GM18951 (cell line): ENCODE data around the gene CUX1.

Experiments
- POLR2A ChIP-seq: IDR thresholded peaks from 4 replicates; pipeline ENCODE4 v1.6.1; 2011; ENCODE audit warnings: mild to moderate bottlenecking; ENCODE audit not compliant: insufficient read length, insufficient read depth; ENCODE audit errors: extremely low read depth
- in situ Hi-C: fragments of 300-500 bp; cut with MboI; formaldehyde crosslinking; loops from one replicate; pipeline ENCODE4 v1.12.0; 2022; ENCODE audit warnings: low sequenced_read_pairs, mixed read lengths, inconsistent platforms; ENCODE audit not compliant: unreplicated experiment

CUX1 gene

GRCh38 chr7:101968720-101969466 lies 151.5 kb downstream of the CUX1 start:
- in situ Hi-C loops = no loop called here
- TF ChIP-seq POLR2A = no peak

- in situ Hi-C loops = no loop called here
- no peak for TF ChIP-seq POLR2A
Observed at GRCh38 chr7:101969997-101970585, 152.7 kb downstream of the CUX1 start.

- in situ Hi-C loops = no loop called here
- TF ChIP-seq POLR2A = no peak
Observed at GRCh38 chr7:101970801-101971200, 153.4 kb downstream of the CUX1 start.

- in situ Hi-C loops = no loop called here
- TF ChIP-seq POLR2A = no peak
Observed at GRCh38 chr7:101971457-101971856, 154.0 kb downstream of the CUX1 start.

GRCh38 chr7:101972627-101973026 lies 155.2 kb downstream of the CUX1 start:
- in situ Hi-C loops = no loop called here
- no peak for TF ChIP-seq POLR2A

GRCh38 chr7:101973130-101973529 lies 155.7 kb downstream of the CUX1 start:
- TF ChIP-seq POLR2A = no peak
- in situ Hi-C loops = no loop called here

GRCh38 chr7:101974393-101974792 lies 157.0 kb downstream of the CUX1 start:
- no peak for TF ChIP-seq POLR2A
- in situ Hi-C loops = no loop called here

GRCh38 chr7:101975046-101975445 lies 157.6 kb downstream of the CUX1 start:
- in situ Hi-C loops = no loop called here
- TF ChIP-seq POLR2A = no peak

GRCh38 chr7:101976411-101976810 lies 159.0 kb downstream of the CUX1 start:
- no peak for TF ChIP-seq POLR2A
- in situ Hi-C loops = no loop called here

GRCh38 chr7:101977249-101977648 lies 159.8 kb downstream of the CUX1 start:
- in situ Hi-C loops = no loop called here
- no peak for TF ChIP-seq POLR2A

- TF ChIP-seq POLR2A = no peak
- in situ Hi-C loops = no loop called here
Observed at GRCh38 chr7:101978683-101979082, 161.3 kb downstream of the CUX1 start.

- no peak for TF ChIP-seq POLR2A
- in situ Hi-C loops = no loop called here
Observed at GRCh38 chr7:101983147-101983811, 165.9 kb downstream of the CUX1 start.

GRCh38 chr7:101984133-101984879 lies 166.9 kb downstream of the CUX1 start:
- TF ChIP-seq POLR2A = no peak
- in situ Hi-C loops = no loop called here
